Upper lobe of left lung (tissue), 4 donors: ENCODE data around the gene DYSF.

ENCODE experiments used
- CTCF ChIP-seq, 6 experiments: fragments of 450-650 bp in 4 of 6; fragments of 200-600 bp in 2 of 6; sonication (generic) in 2 of 6; IDR thresholded peaks; one replicate each; pipeline ENCODE4 v1.5.1; 2016 to 2019; ENCODE audit warnings: antibody characterized with exemption in 6 of 6
- EP300 ChIP-seq, 4 donors: sonication (generic); formaldehyde crosslinking; IDR thresholded peaks; one replicate each; pipeline ENCODE4 v1.5.1; 2017; ENCODE audit warnings: antibody characterized with exemption in 4 of 4, control low read depth in 2 of 4
- POLR2A ChIP-seq, 4 donors: fragments of 450-650 bp; IDR thresholded peaks; one replicate each; pipeline ENCODE4 v1.5.1; 2016 to 2017; ENCODE audit warnings: antibody characterized with exemption in 4 of 4, mild to moderate bottlenecking in 2 of 4
- POLR2AphosphoS5 ChIP-seq, 2 donors: sonication (generic); formaldehyde crosslinking; IDR thresholded peaks; one replicate each; pipeline ENCODE4 v1.5.1; 2017; ENCODE audit warnings: antibody characterized with exemption in 2 of 2

- TF ChIP-seq CTCF (IDR thresholded peaks at IDR 0.05), result no peak
- TF ChIP-seq POLR2A (IDR thresholded peaks at IDR 0.05), result no peak
- no peak for TF ChIP-seq EP300 (IDR thresholded peaks at IDR 0.05)
- TF ChIP-seq POLR2AphosphoS5 (IDR thresholded peaks at IDR 0.05), result no peak
Observed at GRCh38 chr2:71528131-71528591, 74.8 kb downstream of the DYSF start.
